UCSD-AML1 (cell line): ENCODE data around the gene NADSYN1.

Experiments used
- DNase-seq: peaks from one replicate; lab custom pipeline; 2025; ENCODE audit not compliant: unreplicated experiment; lab: John Stamatoyannopoulos, UW

NADSYN1 gene

GRCh38 chr11:71489311-71490043 is 36.5 kb downstream of the NADSYN1 start:
- no peak for DNase-seq

- no peak for DNase-seq
These were observed 37.2 kb downstream of the NADSYN1 start for GRCh38 chr11:71490044-71490730.

- DNase-seq, result no peak
These were observed 37.9 kb downstream of the NADSYN1 start for GRCh38 chr11:71490731-71491390.

- DNase-seq, result no peak
These were observed 38.5 kb downstream of the NADSYN1 start for GRCh38 chr11:71491531-71491930.

- no peak for DNase-seq
These were observed 38.9 kb downstream of the NADSYN1 start for GRCh38 chr11:71491940-71492339.

- DNase-seq, result no peak
These were observed 42.6 kb downstream of the NADSYN1 start for GRCh38 chr11:71495286-71496230.

GRCh38 chr11:71496421-71496820 is 43.4 kb downstream of the NADSYN1 start:
- DNase-seq, result no peak

GRCh38 chr11:71498091-71498490 is 45.1 kb downstream of the NADSYN1 start:
- DNase-seq, result no peak

- DNase-seq, result no peak
These were observed 46.1 kb downstream of the NADSYN1 start for GRCh38 chr11:71499125-71499524.

- no peak for DNase-seq
These were observed 46.5 kb downstream of the NADSYN1 start for GRCh38 chr11:71499546-71499945.

GRCh38 chr11:71500601-71501021 is 47.6 kb downstream of the NADSYN1 start:
- DNase-seq, result no peak

GRCh38 chr11:71501071-71501985 is 48.3 kb downstream of the NADSYN1 start:
- no peak for DNase-seq

- no peak for DNase-seq
These were observed 49.0 kb downstream of the NADSYN1 start for GRCh38 chr11:71502026-71502425.

DNA sequence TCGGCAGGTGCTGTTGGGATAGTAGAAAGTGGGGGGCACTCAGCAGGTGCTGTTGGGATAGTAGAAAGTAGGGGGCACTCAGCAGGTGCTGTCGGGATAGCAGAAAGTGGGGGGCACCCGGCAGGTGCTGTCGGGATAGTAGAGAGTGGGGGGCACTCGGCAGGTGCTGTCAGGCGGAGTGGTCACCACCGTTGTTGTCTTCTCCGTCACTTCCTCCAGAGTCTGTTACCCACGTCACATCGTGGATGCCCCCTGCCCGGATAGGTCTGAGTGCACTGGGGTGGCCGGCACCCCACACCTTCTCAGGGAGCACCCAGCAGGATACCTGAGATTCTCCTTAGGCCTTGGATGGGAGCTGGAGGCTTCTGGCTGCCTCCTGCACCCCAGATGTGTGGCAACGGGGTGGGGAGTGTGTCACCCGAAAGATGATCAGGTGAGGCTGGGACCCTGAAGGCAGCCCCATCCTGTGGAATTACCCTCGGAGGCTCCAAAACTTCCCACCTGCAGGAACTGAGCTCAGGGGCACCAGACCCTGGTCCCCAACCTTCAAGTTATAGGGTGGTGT is 50.0 kb downstream of the NADSYN1 start:
- DNase-seq, result no peak

DNA sequence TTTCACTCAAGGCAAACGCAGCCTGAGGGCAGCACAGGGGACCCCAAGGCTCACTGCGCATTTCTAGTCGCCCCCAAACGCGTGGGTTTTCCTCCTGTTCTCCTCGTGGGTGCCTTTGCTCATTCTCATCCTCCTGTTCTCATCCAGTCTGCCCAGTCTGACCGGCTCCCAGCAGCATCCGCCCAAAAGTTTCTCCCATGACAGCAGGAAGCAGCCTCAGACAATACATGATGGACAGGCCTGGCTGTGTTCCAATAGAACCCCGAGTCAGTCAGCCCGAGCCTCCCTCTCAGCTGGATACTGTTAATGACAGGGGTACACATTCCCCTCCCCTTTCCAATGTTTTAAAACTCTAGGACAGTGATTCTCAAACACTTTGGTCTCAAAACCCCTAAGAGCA is 51.5 kb downstream of the NADSYN1 start:
- no peak for DNase-seq

DNA sequence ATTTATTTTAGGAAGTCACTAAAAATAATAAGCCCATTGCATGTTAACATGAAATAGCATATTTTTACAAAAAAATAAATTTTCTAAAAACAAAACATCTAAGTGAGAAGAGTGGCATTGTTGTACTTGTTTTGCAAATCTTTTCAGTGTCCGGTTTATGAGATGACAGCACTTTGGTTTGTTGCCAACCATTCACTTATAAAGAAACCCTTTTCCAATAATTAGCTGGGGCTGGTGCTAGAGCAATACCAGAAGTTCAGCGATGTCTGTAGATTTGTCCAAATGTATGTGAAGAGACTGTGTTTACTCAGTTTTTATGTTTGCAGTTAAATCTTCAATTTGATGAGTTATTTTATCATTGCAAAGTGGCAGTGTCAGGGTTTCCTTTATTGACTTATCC is 52.0 kb downstream of the NADSYN1 start:
- DNase-seq, result no peak

DNA sequence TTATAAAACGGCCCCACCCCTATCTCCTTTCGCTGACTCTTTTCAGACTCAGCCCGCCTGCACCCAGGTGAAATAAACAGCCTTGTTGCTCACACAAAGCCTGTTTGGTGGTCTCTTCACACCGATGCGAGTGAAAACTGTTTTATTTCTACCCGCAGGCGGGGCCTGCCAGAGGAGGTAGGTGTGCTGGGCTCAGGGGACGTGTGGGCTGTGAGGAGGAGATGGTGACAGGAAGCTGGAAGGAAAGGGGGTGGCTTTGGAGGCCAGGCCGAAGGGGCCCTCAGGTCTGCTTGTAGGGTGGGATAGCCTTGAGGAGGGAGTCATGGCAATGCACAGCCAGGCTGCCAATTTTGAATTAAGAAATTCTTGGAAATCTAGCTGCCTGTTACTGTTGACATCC is 52.8 kb downstream of the NADSYN1 start:
- DNase-seq, result no peak

DNA sequence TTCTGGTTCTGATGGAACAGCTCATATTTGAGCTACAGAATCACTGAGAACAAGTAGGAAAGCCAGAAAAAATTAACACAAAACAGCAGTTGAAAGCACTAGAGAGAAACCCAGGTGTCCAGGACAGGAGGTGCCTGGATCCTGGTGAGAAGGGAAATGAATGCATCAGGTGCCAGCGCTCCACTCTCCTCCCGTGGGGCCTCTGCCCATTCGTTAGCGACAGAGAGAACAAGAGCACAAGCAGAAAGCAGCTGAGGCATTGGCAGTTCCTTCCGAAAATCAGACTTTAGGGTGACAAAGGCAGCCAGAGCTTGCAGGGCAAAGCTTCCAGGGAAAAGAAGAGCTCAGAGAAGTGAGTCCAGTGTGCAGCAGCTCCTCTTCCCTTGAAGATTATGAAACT is 54.1 kb downstream of the NADSYN1 start:
- no peak for DNase-seq
